ENCODE results near the gene SLC7A1.

GRCh38 chr13:29594710-29595379 is 643 bp downstream of the SLC7A1 start:
- TF ChIP-seq CTCF (IDR thresholded peaks at IDR 0.05; ENCODE audit: insufficient read depth, low read depth, low read length) = no peak
- TF ChIP-seq EZH2 (IDR thresholded peaks at IDR 0.05; ENCODE audit: insufficient read depth, low read length) = no peak
